ENCODE measurements around the gene N4BP2L2.

- no peak for TF ChIP-seq CTCF (optimal IDR thresholded peaks at IDR 0.05 in 1 of 3, IDR thresholded peaks at IDR 0.05 in 1 of 3, conservative IDR thresholded peaks at IDR 0.05 in 1 of 3; ENCODE audit: extremely low read depth in 1 of 3, insufficient read depth in 2 of 3, low read length in 3 of 3)
- TF ChIP-seq EZH2 (IDR thresholded peaks at IDR 0.05; ENCODE audit: low read length) = no peak
Observed at GRCh38 chr13:32383836-32384618, 154.6 kb downstream of the N4BP2L2 start.

Data from keratinocyte (primary cell).